ENCODE measurements around the gene ALK.

DNA sequence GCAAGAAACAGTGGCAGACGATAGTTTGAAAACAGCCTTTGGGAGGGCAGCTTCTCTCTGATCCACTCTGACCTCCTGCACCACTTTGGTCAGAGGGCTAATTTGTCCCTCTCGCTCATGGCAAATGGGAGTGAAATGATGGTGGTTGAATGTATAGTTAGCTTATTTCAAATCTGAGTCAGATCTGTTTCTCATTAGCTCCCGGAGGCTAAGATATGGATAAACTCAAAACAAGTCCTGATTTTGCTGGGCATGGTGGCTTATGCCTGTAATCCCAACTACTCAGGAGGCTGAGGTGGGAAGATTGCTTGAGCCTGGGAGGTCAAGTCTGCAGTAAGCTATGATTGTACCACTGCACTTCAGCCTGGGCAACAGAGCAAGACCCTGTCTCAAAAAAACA, 145.0 kb downstream of the ALK start:
- TF ChIP-seq NFE2L2 (conservative IDR thresholded peaks at IDR 0.05; ENCODE audit: low read length) (no peak), CHD2 (IDR thresholded peaks at IDR 0.05; ENCODE audit: low read length, partially characterized antibody) (no peak)
- TF ChIP-seq, protein P1, sequence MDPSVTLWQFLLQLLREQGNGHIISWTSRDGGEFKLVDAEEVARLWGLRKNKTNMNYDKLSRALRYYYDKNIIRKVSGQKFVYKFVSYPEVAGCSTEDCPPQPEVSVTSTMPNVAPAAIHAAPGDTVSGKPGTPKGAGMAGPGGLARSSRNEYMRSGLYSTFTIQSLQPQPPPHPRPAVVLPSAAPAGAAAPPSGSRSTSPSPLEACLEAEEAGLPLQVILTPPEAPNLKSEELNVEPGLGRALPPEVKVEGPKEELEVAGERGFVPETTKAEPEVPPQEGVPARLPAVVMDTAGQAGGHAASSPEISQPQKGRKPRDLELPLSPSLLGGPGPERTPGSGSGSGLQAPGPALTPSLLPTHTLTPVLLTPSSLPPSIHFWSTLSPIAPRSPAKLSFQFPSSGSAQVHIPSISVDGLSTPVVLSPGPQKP (IDR thresholded peaks at IDR 0.05; ENCODE audit: low read depth, low read length): no peak

All from A549 (cell line).